GM04504 (cell line): ENCODE results near the gene GDPGP1.
"Not testable (repeated sequence)": the region's sequence is repeated elsewhere in the genome, so short reads cannot be mapped to it uniquely, and the experiment has no call there.

Source experiments
- DNase-seq: peaks from one replicate; pipeline ENCODE4 v3.0.0-alpha.2; 2012; ENCODE audit warnings: low read depth

Gene GDPGP1

DNA sequence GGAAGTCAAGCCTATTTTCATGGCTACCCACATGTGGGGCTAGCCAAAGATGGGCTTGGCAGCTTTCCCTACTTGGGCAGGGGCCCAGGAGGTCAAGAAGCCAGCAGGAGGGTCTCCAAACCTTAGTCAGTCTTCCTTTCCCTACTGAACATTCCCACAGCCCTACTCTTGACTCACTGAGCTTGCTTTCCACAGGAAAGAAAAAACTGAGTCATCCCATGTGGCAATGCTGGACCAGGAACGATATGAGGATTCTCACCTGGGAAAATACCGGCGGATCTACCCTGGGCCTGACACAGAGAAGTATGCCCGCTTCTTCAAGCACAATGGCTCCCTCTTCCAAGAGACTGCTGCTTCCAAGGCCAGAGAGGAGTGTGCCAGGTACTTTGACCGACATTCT lies 27.8 kb downstream of the GDPGP1 start:
- no peak for DNase-seq

DNA sequence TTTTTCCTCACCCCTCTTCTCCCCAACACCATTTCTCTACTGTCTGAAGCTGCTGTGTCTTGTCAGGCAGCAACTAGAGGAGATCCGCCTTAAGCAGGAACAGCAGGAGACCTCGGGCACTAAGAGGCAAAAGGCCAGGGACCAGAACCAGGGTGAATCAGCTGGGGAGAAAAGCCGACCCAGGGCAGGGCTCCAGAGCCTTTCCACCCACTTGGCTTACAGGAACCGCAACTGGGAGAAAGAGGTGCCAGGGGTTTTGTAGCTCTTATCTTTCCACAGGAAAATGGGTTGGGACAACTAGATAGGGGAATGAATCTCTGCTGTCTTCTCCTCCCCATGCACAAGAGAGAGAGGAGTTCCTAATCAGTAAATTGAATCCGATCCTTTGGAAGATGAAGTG lies 28.4 kb downstream of the GDPGP1 start:
- no peak for DNase-seq

DNA sequence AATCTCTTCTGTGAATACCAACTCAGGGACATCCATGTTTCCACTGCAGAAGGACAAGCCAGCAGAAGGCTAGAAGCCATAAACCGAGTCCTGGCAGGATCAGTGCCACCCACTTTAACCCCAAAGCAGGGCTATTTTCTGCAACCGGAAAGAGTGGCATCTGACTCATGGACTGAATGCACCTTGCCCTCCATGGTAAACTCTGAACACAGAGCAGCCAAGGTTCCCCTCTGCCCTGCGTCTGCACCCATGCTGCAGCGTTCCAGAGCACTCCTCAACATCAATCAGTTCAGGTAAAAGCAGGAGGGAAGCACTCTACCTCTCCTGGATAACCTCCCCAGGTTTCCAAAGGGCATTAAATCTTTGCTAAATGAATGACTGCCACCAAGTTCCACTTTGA lies 30.7 kb downstream of the GDPGP1 start:
- DNase-seq: no peak

DNA sequence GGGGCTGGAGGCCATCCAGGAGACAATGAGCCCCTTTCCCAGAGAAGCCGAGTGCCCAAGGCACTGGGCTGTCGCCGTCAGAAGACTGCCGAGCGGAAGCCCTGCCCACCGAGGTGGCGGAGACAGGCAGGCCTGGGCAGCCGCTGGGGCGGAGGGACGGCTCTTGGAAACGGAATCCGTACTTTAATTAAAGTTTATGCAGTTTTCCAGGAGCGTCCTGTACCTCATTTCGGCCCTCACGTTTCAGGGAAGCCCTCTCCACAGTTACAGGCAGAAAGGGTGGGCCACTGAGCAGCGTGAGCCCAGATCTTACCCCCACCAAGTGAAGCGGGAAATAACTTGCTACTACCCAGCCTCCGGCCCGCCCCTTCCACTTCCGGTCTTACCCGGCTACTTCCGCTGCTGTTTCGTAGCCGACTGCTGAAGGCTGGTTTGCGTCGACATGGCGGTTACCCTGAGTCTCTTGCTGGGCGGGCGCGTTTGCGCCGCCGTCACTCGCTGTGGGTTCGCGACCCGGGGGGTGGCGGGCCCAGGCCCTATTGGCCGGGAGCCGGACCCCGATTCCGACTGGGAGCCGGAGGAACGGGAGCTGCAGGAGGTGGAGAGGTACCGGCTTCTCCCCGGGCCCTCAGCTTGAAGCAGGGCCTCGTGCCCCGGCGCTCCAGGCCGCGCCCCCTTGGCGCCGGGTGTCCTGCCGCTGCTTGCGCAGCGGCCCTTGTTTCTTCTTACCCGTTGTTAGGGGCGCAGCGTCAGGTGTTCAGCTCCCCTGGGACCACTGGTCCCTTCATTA lies 31.5 kb downstream of the GDPGP1 start, which contains the start of gene NGRN:
Gene NGRN (plus strand): TSS at position 402 of the 790 bp plus-strand sequence. CDS start 41 bp downstream, at position 443.
- DNase-seq: peak; percentile 68

DNA sequence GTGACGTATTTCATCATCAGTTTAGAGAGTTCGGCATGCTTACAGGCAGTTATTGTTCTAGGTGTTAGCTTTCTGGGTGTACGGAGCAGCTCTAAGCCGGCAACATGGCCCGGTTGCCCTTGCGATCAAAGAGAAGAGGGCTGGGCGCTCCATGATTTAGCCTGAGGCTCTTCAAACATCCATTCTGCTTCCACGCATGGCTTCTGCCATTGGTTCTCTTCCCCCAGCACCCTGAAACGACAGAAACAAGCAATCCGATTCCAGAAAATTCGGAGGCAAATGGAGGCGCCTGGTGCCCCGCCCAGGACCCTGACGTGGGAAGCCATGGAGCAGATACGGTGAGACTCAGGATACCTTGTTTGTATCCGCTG lies 32.0 kb downstream of the GDPGP1 start:
- DNase-seq: no peak

DNA sequence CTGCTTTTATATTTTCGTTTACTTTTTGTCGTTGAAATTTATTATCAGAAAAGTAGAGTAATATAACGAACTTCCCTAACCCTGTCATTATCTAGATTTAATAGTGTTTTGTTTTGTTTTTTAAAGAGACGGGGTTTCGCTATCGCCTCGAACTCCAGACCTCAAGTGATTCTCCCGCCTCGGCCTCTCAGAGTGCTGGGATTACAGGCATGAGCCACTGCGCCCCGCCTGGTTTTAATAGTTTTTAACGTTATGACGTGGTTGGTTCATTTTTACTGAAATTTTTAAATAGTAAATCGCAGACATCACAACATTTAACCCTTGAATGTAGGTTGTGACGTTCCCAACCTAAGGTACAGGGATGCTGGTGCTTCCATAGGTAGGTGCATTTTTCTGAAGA lies 32.5 kb downstream of the GDPGP1 start:
- DNase-seq: no peak

DNA sequence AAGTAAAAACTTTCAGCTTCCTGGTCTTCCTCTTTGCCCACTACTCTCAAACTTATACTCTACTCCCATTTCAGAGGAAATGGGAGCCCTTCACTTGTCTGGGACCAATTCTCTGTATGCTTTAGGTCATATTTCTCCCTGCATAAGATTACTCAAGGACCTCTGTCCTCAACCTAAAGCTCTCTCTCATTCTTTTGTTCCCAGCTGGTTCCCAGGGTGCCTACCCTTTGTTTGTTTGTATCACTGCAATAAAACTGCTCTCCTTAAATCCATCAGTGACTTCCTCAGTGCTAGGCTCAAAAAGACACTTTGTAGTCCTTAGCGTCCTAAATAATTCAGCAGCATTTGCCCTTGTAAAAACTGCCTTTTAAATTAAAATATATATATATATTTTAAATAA lies 34.4 kb downstream of the GDPGP1 start:
- DNase-seq: no peak

DNA sequence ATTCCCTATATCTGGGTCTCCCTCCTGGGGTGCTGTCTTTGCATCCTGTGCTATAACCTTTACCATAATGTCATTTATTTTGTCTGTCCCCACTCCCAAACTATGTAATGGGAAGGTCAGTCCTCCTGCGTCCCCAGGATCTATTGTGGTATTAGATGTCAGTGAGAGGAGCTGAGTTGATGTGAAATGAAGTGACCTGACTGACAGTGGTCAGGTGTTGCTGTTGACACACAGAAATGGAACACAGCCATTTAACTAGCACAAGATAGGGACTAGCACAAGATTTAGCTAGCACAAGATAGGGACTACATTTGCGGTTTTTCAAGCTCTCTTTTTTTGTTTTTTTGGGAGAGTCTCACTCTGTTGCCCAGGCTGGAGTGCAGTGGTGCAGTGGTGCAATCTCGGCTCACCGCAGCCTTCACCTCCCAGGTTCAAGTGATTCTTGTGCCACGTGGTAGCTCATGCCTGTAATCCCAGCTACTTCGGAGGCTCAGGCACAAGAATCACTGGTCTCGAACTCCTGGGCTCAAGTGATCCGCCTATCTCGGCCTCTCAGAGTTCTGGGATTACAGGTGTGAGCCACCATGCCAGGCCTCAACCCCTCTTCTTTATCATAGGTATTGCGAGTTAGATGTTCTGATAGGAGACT lies 36.6 kb downstream of the GDPGP1 start:
- no peak for DNase-seq

DNA sequence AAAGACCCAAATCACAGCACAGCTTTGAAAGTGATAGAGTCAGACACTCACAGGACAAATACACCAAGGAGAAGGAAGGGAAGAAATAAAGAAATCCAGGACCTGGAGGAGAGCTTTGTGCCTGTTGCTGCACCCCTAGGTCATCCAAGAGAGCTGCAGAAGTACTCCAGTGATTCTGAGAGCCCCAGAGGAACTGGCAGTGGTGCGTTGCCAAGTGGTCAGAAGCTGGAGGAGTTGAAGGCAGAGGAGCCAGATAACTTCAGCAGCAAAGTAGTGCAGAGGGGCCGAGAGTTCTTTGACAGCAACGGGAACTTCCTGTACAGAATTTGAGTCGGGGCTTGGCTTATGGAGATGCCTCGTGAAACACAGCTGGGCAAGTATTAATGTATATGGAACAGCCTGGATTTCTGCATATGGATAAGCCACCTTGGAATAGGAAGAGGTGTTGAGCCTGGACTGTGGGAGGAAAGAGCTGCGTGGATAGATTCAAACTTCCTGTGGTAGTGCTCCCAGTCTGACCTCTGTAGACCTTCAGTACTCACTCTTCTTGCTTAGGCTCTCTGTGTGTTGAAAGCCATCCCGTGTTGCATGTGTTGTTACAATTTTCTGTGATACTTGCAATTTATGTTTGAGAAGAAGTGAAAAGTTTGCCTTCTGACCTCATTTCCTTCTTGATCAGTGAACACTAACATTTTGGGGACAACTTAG lies 37.6 kb downstream of the GDPGP1 start:
- DNase-seq: no peak

DNA sequence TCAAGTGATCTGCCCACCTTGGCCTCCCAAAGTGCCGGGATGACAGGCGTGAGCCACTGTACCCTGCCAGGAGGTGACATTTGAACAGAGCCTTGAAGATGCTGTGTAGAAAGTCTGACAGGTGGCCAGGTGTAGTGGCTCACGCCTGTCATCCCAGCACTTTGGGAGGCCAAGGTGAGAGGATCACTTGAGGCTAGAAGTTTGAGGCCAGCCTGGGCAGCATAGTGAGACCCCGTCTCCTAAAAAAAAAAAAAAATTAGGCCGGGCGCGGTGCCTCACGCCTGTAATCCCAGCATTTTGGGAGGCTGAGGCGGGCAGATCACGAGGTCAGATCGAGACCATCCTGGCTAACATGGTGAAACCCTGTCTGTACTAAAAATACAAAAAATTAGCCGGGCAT lies 44.5 kb downstream of the GDPGP1 start:
- DNase-seq: not testable (repeated sequence)

DNA sequence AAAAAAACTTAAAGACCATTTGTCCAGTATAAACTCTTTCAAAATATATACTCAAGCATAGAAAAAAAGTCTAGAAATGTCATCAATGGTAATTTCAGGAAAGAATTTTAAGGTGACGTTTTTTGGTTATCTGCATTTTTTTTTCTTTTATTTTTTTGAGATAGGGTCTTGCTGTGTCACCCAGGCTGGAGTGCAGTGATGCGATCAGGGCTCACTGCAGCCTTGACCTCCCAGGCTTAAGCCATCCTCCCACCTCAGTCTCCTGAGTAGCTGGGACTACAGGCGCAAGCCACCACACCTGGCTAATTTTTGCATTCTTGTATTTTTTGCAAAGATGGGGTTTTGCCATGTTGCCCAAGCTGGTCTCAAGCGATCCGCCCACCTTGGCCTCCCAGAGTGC lies 46.7 kb downstream of the GDPGP1 start:
- DNase-seq: not testable (repeated sequence)

DNA sequence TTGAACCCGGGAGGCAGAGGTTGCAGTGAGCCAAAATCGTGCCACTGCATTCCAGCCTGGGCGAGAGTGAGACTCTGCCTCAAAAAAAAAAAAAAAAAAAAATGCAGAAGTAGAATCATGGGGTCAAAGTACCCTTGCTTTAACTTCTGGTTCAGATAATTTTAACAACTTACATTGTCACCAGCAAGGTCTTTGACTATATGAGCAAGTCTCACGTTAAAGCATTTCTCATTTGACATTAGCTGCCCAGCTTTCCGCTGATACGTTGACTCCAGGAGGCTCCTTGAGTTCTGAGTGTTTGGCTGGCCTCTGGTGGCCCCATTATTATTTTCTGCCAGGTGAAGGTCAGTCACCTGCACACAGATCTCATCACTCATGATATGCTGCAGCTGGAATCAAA lies 47.6 kb downstream of the GDPGP1 start:
- DNase-seq: not testable (repeated sequence)

DNA sequence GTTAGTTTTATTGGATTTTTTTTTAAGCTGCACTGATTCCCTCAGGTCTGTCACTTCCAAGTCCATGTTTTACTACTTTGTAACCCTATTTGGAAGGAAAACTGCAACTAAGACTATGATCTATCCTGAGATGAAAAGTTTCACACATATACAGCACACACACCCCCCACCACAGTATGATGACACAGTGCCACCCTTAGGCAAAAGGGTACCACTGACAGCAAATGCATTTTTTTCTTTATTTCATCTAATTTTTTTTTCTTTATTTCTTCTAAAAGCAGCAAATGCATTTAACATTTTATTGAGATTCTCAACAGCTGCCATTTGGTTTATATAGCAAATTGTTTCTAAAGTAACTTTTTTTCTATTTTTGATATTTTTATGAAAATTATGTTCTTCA lies 52.7 kb downstream of the GDPGP1 start:
- no peak for DNase-seq

DNA sequence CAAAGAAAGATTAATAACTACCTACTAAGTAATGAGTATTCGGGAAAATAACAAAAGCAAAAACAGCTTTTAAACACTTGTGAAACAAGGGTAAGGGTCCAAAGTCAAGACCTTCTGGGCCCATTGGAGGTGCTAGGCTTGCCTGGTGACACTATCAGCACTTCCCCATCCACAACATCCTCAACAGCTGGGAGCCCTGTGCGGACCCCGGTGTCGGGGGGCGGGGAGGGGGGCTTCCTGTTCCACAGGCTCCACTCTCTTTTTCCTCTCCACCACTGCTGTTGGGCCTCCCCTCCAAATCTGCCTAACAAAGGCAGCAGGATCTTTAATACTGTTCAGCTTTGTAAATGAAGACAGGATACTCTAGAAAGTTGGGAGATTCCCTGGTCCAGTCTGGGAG lies 53.1 kb downstream of the GDPGP1 start:
- DNase-seq: no peak

DNA sequence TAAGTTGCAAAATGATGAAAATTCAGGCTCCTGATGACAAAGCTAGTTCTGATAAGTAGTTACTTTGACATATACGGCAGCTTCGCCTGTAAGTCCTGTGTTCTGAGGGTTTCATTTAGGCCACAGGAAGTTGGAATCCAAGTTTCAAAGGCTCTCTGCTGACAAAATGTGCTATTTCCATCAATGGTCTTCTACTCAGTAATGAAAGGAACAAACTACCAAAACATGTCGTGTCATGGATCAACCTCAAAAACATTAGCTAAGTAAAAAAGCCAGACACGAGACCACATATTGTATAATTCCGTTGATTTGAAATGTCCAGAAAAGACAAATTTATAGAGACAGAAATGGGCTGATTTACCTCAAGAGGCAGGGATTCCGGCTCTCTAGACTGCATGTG lies 53.9 kb downstream of the GDPGP1 start:
- no peak for DNase-seq

DNA sequence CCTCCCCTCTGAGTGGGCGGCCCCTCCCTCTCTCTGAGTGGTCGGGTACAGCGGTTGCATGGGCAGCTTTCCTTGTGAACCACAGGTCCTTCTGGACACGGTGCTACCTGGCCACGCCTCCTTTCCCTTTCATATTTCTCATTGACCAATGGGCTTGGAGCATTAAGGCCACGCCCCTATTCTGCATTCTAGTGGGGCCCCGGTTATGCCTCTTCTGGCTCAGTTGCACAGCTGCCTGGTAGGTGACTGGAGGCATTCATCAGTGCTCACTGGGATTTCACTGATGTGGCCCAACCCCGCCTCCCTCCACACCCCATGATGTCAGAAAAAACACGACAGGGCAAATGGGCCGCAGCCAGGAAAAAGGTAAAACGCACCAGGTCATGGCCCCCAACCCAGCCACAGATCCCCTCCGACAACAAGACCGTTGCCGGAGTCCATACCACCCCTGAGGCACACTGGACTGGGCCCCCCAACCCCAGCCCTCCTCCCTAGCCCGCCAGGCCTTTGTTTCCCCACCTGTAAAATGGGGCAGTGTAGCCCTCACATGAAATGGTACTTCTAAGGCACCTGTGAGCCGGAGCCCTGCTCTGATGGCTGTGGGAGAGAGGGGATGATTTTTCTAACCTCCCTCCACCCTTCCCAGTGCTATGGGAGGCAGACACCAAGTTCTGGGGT lies 57.8 kb downstream of the GDPGP1 start:
- DNase-seq: no peak

DNA sequence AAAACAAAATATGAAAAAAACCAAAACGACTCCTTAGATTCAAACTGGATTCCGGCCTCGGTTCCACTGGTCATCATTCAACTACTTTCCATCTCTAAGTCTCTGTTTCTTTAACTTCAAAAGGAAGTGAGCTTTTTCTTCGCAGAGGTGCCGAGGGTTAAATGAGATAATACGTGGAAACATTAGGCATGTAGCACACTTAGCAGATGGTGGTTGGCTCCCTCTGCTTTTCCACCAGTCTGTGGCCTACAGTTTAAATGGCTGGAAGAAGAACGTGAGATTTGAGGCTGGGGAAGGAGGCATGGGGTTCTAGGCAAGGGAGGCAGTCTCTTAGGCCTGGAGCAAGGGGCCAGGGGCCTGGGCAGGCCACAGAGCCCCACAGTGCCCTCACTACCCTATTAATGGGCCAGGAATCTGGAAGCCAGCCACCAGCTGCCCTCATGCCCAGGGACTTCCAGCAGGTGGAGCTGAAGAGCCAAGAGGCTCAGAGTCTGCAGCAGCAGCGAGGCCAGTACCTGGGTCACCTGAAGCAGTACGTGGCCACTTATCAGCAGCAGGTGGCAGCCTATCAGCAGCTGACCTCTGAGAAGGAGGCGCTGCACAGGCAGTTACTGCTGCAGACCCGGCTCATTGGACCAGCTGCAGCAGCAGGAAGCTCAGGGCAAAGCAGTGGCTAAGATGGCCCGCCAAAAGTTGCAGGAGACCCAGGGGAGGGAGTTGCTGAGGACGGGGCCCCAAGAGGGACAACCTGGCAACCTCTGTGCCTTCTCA lies 59.2 kb downstream of the GDPGP1 start:
- DNase-seq: not testable (repeated sequence)

DNA sequence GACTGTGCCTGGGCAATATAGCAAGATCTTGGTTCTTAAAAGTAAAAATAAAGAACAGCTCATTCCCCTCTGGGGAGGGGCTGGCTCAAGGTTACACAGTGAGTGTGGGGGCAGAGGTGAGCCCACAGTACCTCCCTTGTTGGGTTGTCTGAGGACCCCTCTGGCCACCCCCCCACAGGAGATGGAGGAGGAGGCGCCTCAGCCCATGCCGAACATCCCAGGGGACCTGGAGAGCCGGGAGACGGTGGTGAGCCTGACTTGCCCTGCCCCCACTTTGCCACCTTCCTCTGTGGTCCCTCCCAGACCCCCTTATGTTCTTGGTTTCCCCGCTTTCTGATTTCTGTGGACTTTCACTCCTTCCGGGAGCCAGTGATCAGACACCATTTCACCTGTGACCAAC lies 60.1 kb downstream of the GDPGP1 start:
- DNase-seq: no peak

DNA sequence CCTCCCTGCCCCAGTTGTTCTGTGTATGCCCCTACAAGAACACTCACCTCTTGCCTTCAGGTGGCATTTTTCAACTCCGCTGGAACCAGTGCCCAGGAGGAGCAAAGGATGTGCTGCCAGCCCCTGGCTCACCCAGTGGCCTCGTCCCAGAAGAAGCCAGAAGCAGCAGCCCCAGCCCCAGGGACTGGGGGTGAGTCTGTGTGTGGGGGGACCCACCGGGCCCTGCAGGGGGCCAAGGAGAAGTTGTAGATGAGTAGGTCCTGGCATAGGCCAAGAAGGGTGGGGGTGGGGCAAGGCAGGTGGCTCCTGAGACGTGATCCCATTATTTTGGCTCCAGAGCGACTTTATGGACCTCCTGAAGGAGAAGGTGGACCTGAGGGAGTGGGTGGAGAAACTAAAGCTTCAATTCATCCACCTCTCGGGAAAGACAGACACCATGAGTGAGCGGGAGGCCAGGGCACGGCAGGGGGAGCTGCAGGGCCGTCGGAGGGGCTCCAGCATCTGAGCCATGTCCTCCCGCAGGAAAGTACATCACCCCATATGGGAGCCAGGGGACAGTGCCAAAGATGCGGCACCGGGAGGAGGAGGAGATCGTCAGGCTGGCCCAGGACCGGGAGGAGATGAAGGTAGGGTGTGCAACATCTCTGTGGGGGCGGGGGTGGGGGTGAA lies 60.7 kb downstream of the GDPGP1 start:
- no peak for DNase-seq

DNA sequence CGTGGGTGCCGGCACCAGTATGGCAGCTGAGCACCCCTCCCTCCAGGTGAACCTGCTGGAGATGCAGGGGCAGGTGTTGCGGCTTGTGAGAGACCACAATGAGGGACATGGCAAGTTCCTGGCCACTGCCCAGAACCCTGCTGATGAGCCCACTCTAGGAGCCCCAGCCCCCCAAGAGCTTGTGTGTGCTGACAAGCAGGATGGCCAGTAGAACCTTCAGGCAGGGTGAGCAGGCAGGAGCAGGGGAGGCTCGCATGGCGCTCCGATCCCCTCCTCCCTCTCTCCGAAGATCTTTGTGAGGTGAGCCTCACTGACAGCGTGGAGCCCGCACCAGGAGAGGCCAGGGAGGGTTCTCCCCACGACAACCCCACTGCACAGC lies 61.2 kb downstream of the GDPGP1 start:
- DNase-seq: no peak
